SW 1271 (cell line): ENCODE measurements around the gene TCERG1.

Experiments
- DNase-seq, 2 experiments: peaks; one replicate each; lab custom pipeline; 2025; lab: John Stamatoyannopoulos, UW

TCERG1 gene

DNA sequence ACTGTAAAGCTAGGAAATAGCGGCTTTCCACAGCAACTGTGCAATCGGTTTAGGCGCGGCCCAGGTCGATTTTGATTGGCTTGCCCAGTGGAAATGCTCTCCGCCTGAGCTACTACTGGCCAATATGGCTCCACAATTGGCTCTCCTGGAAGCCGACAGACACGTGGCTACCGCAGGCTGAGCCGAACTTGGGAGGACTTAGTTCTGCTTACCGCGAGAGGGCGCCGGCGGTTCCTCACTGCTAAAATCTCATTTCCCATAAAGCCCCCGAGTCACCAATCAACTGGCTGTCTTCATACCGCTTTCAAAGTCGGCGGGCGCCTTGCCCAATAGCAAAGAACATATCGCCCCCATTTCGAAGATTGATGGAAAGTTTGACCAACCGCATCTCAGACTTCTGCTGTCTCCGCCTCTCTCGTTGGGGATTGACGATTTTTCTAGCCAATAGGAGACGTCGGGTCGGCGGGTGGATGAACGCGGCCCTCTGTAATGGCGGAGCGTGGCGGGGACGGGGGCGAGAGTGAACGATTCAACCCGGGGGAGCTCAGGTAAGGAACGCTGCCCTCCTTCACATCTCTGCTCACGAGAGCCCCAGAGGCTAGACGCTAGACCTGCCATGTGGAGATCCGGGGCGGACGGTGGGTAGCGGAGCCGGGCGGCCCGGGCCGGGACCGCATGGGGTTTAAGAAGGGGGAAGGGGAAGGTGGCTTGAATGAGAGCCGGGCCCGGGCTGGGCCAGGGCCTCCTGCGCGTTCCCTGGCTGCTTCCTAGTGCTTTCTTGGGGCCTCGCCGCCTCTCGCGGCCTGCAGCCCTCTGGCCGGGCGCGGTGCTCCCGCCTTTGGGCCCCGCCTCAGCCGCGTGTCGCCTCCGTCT, at the start of gene TCERG1:
Gene TCERG1, plus strand, starts transcription at position 473 of the 873 bp plus-strand sequence. Its CDS starts 17 bp downstream, at position 490.
- DNase-seq = peak; percentile 100

DNA sequence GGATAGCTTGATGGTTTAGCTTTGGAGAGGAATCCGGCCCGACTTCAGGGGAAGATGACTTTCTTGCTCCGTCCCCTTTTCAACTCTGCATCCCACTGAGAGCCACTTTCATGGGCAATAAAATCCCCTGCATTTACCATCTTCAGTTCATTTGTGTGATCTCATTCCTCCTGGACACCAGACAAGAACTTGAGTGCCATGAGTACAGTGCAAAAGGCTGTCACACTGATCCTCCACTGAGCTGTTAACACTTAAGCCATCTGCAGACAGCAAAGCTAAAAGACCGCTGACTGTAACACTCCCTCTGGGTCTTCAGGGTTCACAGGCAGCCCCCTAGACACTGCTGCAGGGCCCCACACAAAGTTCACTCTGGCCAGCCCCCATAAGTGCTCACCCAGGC, 48.3 kb upstream of the TCERG1 start:
- no peak for DNase-seq

DNA sequence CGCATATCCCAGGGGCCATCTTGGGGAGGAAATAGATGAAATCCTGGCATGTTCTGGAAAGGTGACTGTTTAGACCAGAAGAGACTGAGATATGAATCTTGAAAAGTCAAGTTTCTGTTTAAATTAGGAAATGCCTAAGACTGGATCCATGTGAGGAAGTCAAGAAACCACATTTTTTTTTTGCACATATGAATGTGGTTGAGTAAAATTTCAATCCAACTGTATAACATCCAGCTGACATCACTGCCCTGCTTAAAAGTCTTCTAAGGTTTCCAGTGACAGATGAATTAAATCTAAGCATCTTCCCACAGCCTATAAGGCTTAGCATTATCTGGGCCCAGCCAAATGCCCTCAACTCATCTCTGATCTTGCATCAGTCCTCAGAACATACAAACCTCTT, 47.7 kb upstream of the TCERG1 start:
- DNase-seq = no peak

DNA sequence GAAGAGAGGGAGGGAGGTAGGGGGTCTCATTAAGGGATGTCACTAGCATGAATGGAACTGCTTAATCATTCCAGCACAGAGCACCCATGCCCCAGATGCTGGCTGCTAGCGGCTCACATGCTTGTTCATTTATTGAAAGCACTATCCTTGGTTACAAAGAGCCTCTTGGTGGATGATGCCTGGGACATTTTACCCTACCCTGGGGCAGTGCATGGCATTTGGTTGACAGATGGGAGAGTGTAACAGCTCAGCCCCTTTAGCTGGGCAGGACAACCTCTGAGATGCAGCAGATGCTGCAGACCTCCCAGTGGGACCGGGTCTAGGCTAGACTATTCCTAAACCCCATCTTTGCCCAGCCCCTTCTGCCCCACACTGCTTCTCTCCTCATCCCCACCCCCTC, 46.9 kb upstream of the TCERG1 start:
- no peak for DNase-seq

DNA sequence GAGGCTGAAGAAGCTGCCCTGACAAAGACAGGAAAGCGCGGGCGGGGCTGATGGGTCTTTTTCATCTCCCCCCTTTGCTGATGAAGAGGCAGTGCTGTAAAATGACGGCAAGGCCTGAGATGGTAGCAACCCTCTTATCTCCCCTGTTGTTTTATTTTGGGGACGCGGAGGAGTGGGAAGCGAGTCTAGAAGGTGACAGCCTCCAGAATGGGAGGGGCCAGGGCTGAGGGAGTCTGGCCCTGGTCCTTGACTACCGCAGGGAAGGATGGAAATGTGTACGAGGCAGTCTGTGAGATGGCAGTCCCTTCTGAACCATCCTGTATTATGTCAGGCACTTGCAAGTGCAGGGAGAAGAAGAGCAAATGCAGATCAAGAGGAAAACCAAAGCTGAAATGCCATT, 46.1 kb upstream of the TCERG1 start:
- no peak for DNase-seq

DNA sequence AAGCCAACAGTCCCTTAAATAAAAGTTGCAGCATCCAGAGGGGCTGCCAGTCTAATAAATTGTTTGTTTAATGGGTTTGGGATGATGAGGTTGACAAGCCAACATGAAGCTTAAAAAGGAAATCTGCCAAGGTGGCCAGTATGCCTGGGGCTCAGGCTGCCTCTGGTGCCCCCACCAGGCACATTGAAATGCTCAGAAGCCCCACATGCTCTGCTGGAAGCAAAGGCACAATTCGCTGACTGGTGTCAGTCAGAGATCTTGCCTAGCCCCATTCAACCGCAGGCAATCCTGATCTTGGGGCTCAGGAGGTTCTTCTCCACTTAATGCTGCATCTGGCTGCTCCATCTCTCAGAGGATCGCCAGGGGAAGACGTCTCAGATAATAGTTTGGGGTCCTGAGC, 44.2 kb upstream of the TCERG1 start:
- no peak for DNase-seq

DNA sequence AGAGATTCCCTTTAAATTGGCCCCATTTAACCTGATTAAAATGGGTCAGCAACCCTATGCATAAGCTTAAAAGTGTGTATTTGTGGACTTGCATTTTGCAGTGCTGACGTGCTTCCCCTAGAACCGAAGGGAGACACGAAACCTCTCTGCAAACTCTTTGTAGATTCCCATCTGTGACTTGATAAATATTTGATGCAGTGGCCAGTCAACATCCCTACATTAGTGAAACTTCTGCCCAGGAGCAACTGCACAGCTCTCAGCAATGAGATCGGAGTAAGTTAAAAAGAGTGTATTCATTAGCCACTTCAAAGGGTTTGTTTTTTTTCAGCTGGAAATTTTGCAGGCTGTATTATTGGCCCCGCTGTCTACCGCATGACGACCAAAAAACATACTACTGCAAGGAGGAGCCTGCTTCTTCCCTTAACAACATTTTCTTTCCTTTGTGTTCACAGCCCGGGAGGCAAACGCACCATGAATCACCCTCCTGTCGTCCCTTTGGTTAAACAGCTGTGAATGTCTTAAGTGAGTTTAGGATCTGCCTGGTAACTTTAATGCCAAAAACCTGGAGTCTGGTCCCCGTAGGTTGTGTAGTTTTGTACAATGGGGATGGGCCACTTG, 38.0 kb upstream of the TCERG1 start:
- DNase-seq = no peak

DNA sequence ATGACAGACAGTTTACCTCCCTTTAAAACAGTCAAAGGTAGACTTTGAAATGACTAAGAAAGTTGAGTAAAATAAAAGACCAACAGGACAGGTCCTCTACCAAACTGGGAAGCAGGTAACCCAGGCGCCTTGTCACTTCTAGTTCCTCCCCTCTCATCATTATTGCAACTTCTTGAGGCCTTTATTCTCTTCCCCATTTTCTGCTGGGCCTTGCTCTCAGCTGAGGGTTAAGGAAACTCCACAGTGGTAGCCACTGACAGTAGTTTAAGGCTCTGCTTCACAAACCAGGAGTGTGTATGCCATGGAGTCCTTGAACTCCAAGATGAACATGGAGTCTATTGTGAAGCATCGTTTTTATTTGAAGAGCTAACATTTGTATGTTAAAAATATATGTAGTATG, 36.9 kb upstream of the TCERG1 start:
- no peak for DNase-seq

DNA sequence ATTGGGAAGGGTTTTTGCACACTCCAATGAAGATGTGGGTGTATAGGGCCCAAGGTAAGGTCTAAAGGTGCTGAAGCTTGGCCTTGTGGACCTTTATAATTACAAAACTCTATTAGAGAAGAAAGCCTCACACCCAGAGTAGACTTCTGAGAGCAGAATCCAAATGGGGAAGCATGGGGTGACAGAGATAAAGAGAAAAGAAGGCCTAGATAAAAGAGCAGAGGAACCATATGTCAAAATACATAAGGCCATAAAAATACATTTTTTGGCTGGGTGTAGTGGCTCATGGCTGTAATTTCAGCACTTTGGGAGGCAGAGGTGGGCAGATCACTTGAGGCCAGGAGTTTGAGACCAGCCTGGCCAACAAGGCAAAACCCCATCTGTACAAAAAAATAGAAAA, 27.4 kb upstream of the TCERG1 start:
- no peak for DNase-seq

DNA sequence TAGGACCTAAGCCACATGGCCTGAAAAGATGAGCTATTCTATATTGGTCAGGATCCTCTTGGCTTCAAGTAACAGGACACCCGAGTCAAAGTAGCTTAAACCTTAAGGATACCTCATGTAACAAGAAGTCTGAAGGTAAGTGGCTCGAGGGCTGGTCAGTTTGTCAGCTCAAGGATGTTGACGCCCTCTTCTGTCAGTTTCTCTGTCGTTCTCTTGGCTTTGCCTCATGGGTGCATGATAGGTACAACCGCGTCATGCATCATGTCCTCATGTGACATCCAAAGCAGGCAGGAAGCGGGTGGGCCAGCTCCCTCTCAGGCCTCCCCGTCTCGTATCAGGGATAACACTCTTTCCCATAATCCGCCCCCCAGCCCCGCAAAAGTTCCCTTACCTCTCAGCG, 22.1 kb upstream of the TCERG1 start:
- DNase-seq = no peak

DNA sequence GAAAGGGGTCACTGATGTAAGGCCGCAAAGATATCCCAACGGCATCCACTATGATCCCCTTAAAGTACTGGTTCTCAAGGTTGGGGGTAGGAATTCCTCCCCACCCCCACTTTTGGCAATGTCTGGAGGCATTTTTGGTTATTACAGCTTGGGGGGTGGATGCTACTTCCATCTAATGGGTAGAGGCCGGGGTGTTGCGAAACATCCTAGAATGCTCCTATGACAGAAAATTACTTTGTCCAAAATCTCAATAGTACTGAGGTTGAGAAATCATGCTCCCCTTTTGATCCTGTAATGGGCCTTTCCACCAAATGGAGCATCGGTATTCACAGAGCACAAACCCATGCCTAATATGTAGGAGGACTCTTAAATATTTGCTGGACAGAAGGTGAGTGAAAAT, 20.8 kb upstream of the TCERG1 start:
- no peak for DNase-seq

DNA sequence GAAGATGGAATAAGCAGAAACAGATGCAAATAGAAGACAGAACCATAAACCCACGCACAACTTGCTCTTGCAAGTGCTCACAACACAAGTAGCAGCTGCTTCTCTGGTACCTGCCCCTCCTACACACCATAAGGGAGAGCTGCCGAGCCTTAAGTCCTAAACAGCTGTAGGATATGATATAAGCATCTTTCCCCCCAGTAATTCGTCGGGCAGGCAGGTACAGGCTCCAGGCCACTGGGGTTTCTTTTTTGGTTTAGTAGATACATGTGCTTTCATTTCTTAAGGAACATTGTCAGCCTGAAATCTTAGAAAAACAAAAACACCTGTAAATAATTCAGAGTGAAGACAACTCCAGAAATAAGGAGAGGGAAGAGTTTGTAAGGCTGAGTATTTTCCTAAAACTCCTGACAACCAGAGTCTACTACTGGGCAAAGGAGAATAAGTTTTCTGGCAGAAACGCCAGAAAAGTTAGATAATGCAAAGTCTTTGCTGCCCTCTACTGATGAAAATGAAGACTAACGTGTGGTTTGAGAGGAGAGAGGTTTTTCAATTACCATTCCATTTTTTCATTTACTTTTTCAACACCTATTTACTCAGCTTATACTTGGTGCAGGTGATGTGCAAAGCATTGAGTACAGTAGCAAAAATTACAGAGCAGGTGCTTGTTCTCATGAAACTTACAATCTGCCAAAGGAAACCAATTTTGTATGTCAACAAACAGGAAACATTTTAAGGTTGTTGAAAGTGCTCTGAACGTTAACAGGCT, 20.1 kb upstream of the TCERG1 start:
- peak; percentile 14 to 69 for DNase-seq

DNA sequence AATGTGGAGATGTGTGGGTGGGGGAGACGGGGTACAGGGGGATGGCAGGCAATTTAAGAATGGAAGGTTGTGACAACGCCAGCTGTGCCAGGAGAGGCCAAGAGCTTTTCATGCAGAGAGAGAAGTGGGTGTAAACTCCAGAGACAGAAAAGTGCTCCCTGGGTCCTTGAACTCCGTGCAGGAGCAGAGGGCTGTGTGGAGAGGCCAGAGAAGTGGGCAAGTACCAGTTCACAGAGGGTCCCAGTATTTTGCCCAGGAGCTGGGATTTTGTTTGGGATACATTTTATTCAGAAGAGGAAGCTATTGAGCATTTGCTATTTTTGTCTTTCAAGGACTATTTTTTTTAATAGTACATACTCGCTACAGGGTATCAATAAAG, 19.5 kb upstream of the TCERG1 start:
- no peak for DNase-seq

DNA sequence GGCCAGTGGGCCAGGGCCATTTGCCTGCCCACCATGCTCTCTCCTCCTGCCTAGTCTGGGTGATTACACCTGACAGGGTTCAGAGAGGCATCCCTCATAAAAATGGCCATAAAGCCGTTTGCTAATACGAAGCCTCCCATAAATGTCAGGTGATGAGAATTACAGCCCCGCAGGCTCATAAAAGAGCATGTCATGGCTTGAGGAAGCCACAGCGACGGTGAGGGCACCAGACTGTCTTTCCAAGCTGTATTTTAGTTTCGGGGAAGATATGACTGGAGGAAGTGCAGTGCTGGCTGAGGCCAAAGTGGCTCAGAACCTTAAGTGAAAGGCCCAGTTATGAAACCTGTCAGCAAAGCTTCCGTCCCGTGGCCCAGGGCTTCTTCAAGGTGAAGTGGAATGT, 18.5 kb upstream of the TCERG1 start:
- DNase-seq = no peak

DNA sequence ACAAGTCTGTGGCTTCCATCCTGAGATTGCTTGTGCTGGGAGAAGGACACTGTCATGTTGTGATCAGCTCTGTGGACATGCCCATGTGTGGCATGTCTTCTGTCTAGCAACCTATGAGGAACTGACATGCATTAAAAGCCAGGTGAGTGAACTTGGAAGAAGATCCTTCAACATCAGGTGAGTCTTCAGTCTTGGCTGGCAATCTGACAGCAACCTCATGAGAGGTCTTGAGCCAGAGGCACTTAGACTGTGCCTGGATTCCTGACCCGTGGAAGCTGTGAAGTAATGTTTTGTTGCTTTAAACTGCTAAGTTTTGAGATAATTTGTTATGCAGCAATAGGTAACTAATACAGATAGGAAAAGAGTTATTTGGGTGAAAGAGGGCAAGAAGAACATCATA, 6.8 kb upstream of the TCERG1 start:
- no peak for DNase-seq

DNA sequence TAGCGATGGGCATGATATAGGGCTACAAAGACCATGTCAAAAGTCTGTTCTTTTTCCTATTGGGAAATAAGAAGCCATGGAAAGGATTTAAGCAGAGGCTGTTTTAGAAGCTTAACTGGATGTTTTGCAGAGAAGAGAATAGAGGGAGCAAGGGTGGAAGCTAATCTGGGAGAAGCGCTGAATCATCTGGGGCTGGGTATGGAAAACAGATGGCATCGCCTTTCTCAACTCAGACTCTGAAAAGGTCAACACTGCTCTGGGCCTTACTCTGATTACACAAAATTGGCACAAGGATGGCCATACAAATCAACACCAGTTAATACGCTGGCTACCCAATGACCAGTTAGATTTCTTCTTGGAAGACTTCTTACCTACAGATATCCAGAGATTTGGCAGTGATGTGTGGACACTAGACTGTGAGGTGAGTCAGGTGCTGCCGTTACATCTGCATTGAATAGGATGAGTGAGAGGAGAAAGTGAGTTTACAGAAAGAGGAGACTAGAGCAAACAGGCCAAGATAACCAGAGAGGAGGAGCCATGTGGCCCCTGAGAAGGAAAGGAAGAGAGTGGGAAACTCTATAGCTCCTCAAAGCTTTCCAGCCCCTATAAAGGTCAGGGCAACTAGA, 6.2 kb upstream of the TCERG1 start:
- no peak for DNase-seq

DNA sequence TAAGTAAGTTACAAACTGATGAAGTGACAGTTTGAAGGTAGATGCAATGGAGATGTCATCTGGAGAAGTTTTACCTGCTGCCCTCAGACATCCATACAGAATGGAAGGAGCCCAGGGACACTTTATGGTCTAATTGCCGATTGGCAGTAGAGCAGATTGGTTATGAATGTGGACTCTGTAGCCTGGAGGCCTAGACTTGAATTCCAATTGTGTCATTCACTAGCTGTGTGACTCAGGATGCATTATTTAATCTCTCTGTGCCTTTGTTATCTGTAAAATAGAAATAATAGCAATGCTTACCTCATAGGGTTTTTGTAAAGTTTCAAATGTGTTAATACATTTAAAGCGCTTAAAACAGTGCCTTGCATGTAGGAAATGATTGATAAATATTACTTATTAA, 5.2 kb upstream of the TCERG1 start:
- no peak for DNase-seq

DNA sequence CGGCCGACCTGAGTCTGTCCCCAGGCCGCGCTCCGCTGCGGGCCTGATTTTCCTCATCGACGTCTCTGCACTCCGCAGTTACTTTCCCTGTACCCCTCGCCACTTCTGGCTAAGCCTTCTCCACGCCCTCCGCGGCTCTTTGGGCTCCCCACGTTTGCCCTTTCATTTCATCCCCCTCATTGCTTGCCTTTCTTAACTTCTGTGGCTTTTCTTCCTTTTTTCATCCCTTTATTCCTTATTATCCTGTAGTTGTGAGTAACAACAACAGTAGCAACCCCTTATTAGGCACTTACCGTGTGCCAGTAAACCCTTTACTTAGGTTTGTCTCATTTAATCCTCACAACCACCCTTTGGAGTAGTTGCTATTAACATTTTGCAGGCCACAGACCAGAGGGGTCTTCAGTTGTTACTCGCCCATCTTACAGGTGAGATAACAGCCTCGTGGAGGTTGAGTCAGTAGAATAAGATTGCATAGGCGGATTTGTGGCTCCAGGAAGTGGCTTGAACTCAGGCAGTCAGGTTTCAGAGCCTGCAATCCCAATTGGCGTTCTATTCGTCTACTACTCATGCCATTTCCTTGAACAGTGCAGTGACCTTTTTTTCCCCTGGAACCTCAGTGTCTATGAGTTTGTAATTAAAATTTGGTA, 724 bp downstream of the TCERG1 start:
- DNase-seq = peak in 1 of 2 experiments; percentile 33

DNA sequence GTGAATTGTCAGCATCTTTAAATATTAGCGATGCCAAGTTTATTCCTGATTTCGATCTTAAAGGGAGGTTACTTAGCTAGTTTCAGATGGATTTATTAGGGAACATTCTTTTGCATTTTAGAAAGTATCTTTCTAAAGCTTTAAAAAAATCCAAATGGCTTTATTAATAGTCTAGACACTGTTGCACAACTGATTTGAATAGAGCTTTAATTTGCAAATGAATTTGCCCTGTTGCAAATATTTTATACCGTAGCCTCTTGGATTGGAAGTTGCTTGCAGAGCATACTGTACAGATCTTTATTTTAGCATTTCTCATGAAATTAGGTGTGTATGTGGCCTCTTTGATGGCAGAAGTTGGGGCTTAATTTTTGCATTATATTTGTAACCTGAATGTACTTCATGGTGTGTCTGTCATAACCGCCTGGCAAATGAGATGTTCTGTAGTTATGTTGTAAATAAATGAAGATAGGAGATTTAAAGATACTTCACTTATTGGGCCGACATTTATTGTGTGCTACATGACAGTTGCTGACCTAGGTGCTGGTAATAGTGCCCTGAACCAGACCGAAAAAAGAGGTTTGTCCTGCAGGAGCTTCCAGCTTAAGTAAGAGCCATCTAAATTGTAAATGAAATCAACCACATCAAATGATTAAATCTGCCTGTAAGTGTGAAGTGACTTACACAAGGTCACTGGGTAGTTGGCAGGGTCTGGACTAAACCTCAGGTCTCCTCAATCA, 1.8 kb downstream of the TCERG1 start:
- no peak for DNase-seq

DNA sequence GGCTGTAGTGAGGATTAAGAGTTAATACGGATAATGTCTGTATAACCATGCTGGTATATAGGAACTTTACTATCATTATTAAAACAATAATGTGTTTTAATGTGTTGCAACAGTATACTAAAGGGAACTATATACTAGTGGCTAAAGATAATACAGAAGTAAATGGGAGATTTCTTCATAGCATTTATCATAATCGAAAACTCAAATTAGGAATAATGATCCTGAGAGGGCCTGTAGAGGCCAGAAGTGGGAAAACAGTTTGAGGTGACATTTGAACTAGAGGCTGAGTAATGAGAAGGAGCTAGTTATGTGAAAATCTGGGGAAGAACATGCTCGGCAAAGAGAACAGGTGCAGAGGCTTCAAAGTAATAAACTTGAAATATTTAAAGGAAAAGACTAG, 2.9 kb downstream of the TCERG1 start:
- no peak for DNase-seq

DNA sequence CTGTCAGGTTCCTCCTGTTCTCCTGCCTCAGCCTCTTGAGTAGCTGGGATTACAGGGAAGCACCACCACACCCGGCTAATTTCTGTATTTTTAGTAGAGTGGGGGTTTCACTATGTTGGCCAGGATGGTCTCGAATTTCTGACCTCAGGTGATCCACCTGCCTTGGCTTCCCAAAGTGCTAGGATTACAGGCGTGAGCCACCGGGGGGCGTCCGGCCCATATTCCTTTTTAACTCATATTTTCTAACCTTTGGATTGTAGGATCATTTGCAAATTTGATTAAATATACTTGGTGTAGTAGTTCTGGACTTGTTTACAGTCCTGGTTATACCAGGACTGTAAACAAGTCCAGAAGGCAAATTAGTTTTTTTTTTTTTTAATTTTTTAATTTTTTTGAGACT, 4.3 kb downstream of the TCERG1 start:
- no peak for DNase-seq
